IPS-18c (cell line): ENCODE results near the gene U2AF2.

ENCODE experiments used
- H3K4me3 ChIP-seq: 2 replicates; pipeline ENCODE4 v1.7.0; 2013; ENCODE audit warnings: low read depth, mild to moderate bottlenecking, low read length, moderate library complexity; ENCODE audit not compliant: insufficient read depth
- H3K9me3 ChIP-seq: one replicate; pipeline ENCODE4 v1.6.1; 2013; ENCODE audit warnings: mild to moderate bottlenecking, low read length, moderate library complexity; ENCODE audit not compliant: control insufficient read depth, insufficient read depth

U2AF2 gene

GRCh38 chr19:55663846-55664536, 9.2 kb downstream of the U2AF2 start:
- H3K4me3 ChIP-seq: no peak overlapping the region
- H3K9me3 ChIP-seq: peaks cover 2% of the 10 kb centered on the region

GRCh38 chr19:55666343-55667005, 11.6 kb downstream of the U2AF2 start:
- Histone ChIP-seq H3K4me3 (no peak overlapping the region), H3K9me3 (no peaks in the 10 kb centered on the region)

GRCh38 chr19:55667006-55667381, 12.2 kb downstream of the U2AF2 start:
- Histone ChIP-seq H3K4me3 (no peak overlapping the region), H3K9me3 (no peaks in the 10 kb centered on the region)

GRCh38 chr19:55667511-55667910, 12.7 kb downstream of the U2AF2 start:
- H3K9me3 ChIP-seq: no peaks in the 10 kb centered on the region
- no peak overlapping the region for H3K4me3 ChIP-seq

GRCh38 chr19:55667958-55668357, 13.1 kb downstream of the U2AF2 start:
- Histone ChIP-seq H3K9me3 (no peaks in the 10 kb centered on the region), H3K4me3 (no peak overlapping the region)

GRCh38 chr19:55668603-55669348, 13.9 kb downstream of the U2AF2 start:
- H3K9me3 ChIP-seq: no peaks in the 10 kb centered on the region
- no peak overlapping the region for H3K4me3 ChIP-seq

- no peaks in the 10 kb centered on the region for H3K9me3 ChIP-seq
Measured at GRCh38 chr19:55669418-55670279, 14.8 kb downstream of the U2AF2 start.

GRCh38 chr19:55670280-55671053, 15.6 kb downstream of the U2AF2 start:
- Histone ChIP-seq H3K9me3 (no peaks in the 10 kb centered on the region), H3K4me3 (no peak overlapping the region)

More at GRCh38 chr19:55669418-55670279, 14.8 kb downstream of the U2AF2 start:
- no peak overlapping the region; the same call in 1 of the 2 replicates for H3K4me3 ChIP-seq

GRCh38 chr19:55671054-55671378, 16.2 kb downstream of the U2AF2 start:
- no peaks in the 10 kb centered on the region for H3K9me3 ChIP-seq
- no peak overlapping the region for H3K4me3 ChIP-seq

- Histone ChIP-seq H3K4me3 (no peak overlapping the region), H3K9me3 (no peaks in the 10 kb centered on the region)
Measured at GRCh38 chr19:55672418-55672817, 17.6 kb downstream of the U2AF2 start.

- Histone ChIP-seq H3K4me3 (no peak overlapping the region), H3K9me3 (no peaks in the 10 kb centered on the region)
Measured at GRCh38 chr19:55673465-55673864, 18.6 kb downstream of the U2AF2 start.

- H3K9me3 ChIP-seq: no peaks in the 10 kb centered on the region
- H3K4me3 ChIP-seq: no peak overlapping the region
Measured at GRCh38 chr19:55673889-55674288, 19.1 kb downstream of the U2AF2 start.

GRCh38 chr19:55674459-55674840, 19.6 kb downstream of the U2AF2 start:
- peak overlapping the region; percentile 90 for H3K4me3 ChIP-seq
- H3K9me3 ChIP-seq: no peaks in the 10 kb centered on the region

- Histone ChIP-seq H3K4me3 (peak within 1 kb of the TSS; percentile 90), H3K9me3 (no peaks in the 10 kb centered on the region)
Measured at GRCh38 chr19:55674841-55675660, 20.2 kb downstream of the U2AF2 start, which contains the start of gene EPN1. TSS of gene EPN1 (plus strand) at chr19:55675226. CDS start at chr19:55678628, 3,402 bp downstream.

- Histone ChIP-seq H3K9me3 (no peaks in the 10 kb centered on the region), H3K4me3 (peak overlapping the region; percentile 90)
Measured at GRCh38 chr19:55675661-55676354, 21.0 kb downstream of the U2AF2 start.
